ENCODE data around the gene CIBAR2.

DNA sequence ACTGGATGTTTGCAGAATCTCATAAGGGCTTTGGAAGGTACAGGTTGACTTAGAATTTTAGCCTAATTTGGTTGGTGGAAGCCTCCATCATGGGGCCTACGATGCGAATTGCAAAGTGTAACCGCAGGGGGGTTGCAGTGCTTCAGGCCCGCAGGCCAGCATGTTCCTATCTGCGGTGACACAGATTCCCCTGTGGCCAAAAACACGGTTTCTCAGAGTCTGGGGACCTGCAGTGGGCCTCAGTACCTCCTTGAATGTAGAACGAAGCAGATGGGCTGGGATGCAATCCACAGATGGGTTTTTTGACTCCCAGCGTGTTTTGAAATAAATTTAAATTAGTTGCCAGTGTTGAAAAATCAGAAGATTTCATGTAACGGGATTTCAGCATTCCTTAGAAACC is 49.9 kb downstream of the CIBAR2 start:
- no peak for TF ChIP-seq POLR2A (IDR thresholded peaks at IDR 0.05; ENCODE audit: low read depth)
- TF ChIP-seq, protein P1, sequence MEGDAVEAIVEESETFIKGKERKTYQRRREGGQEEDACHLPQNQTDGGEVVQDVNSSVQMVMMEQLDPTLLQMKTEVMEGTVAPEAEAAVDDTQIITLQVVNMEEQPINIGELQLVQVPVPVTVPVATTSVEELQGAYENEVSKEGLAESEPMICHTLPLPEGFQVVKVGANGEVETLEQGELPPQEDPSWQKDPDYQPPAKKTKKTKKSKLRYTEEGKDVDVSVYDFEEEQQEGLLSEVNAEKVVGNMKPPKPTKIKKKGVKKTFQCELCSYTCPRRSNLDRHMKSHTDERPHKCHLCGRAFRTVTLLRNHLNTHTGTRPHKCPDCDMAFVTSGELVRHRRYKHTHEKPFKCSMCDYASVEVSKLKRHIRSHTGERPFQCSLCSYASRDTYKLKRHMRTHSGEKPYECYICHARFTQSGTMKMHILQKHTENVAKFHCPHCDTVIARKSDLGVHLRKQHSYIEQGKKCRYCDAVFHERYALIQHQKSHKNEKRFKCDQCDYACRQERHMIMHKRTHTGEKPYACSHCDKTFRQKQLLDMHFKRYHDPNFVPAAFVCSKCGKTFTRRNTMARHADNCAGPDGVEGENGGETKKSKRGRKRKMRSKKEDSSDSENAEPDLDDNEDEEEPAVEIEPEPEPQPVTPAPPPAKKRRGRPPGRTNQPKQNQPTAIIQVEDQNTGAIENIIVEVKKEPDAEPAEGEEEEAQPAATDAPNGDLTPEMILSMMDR (IDR thresholded peaks at IDR 0.05): no peak

All from esophagus muscularis mucosa (tissue), 3 donors.